ENCODE measurements around the gene TMEM258.

DNA sequence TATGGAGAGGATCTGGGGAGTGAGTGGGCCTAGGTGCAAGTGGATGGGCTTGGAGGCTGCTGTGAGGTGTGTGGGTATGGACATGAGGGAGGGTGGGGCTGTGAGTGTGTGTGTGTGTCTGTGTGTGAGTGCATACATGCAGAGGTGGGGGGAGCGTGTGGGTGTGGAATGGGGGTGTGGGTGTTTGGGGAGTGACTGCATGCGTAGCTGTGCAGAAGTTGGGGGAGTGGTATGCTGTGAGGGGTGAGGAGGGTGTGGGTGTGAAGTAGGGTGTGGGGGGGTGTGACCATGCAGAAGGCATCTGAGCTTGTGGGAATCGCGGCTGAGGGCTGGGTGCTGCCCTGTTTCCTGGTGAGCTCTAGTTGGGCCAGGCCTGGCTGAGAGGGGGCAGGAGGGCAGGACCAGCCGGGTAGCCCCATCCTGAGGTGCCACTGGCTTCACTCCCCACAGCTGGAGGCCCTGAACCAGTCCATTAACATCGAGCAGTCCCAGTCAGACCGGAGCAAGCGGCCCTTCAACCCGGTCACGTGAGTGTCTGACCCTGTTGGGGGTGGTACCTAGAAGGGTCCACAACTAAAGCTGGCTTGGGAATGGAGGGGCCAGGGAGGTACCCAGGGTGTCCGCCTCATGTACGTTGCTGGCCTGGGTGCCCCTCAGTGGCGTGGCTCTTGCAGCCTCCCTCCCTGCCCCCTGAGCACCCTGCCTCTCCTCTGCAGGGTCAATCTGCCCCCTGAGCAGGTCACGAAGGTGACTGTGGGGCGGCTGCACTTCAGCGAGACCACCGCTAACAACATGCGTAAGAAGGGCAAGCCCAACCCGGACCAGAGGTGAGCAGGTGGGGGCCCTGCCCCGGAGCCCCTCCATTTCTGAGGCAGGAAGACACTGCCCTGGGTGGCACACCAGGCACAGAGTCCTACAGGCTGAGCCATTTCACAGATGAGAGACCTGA lies 16.5 kb downstream of the TMEM258 start:
- TF ChIP-seq POLR2AphosphoS5 (IDR thresholded peaks at IDR 0.05; ENCODE audit: borderline replicate concordance, low read depth, low read length) (no peak), FOXP2 (optimal IDR thresholded peaks at IDR 0.05; ENCODE audit: control extremely low read depth, extremely low read length, insufficient read depth) (no peak)

Data from SK-N-MC (cell line).